ENCODE results near the gene FAM163B. TPM values are rescaled to one million over a fixed set of nuclear protein-coding genes. Genes with fewer than 3 reads are reported as not detected.

FAM163B gene
- polyA plus RNA-seq, 1 donor (not counting 4 experiments of a cell fraction or from before 2014, with no cell fraction given), result not detected

DNA sequence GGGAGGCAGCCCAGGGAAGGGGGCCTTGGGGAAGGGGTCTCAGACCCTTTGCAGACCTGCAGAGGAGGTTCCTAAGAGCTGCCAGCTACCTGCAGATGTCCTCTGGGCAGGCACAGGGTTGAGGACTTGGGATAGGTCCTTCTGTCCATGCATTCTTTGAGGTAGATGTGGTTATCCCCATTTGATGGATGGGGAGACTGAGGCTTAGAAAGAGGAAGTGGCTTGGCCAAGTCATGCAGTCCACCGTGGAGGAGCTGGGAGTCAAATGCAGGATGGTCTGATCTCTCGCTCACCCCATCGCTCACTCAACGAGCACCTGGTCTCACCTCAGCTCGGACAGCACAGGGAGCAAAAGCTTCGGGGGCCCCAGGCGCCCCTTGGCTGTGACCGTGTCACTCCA lies 54.5 kb downstream of the FAM163B start:
- H3K9ac ChIP-seq (ENCODE audit: control insufficient read depth, extremely low read depth, insufficient read depth, low read length), result no peak overlapping the region
- no peaks in the 10 kb centered on the region for H4K20me1 ChIP-seq (ENCODE audit: control insufficient read depth, extremely low read depth, insufficient read depth, low read length)
- dilution Hi-C loops (cut with MboI; ENCODE audit: extremely low pct_ligation_motif_present, low sequenced_read_pairs), result no loop called here
- TF ChIP-seq EZH2 (IDR thresholded peaks at IDR 0.05; ENCODE audit: low read length), result no peak
- TF ChIP-seq, protein P1, sequence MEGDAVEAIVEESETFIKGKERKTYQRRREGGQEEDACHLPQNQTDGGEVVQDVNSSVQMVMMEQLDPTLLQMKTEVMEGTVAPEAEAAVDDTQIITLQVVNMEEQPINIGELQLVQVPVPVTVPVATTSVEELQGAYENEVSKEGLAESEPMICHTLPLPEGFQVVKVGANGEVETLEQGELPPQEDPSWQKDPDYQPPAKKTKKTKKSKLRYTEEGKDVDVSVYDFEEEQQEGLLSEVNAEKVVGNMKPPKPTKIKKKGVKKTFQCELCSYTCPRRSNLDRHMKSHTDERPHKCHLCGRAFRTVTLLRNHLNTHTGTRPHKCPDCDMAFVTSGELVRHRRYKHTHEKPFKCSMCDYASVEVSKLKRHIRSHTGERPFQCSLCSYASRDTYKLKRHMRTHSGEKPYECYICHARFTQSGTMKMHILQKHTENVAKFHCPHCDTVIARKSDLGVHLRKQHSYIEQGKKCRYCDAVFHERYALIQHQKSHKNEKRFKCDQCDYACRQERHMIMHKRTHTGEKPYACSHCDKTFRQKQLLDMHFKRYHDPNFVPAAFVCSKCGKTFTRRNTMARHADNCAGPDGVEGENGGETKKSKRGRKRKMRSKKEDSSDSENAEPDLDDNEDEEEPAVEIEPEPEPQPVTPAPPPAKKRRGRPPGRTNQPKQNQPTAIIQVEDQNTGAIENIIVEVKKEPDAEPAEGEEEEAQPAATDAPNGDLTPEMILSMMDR (optimal IDR thresholded peaks at IDR 0.05 in 1 of 3, IDR thresholded peaks at IDR 0.05 in 1 of 3, conservative IDR thresholded peaks at IDR 0.05 in 1 of 3; ENCODE audit: extremely low read depth in 1 of 3, insufficient read depth in 2 of 3, low read length in 3 of 3), result no peak
- no peaks in the 10 kb centered on the region for H3K36me3 ChIP-seq (ENCODE audit: control insufficient read depth in 2 of 2, extremely low read depth in 1 of 2, insufficient read depth in 2 of 2, low read length in 2 of 2)
- H3K4me2 ChIP-seq (ENCODE audit: control insufficient read depth, extremely low read depth, insufficient read depth, low read depth, low read length), result no peak overlapping the region
- H3K27me3 ChIP-seq (ENCODE audit: control insufficient read depth, extremely low read depth, insufficient read depth, low read length), result peaks cover 5% of the 10 kb centered on the region
- H3K4me1 ChIP-seq (ENCODE audit: control insufficient read depth, extremely low read depth, insufficient read depth, low read length), result peaks cover 4% of the 10 kb centered on the region
- no peaks in the 10 kb centered on the region for H3K9me3 ChIP-seq (ENCODE audit: control insufficient read depth, low read depth, low read length)
- H2AFZ ChIP-seq (ENCODE audit: control insufficient read depth, low read length), result no peak overlapping the region
- H3K79me2 ChIP-seq (ENCODE audit: control insufficient read depth, insufficient read depth, low read length), result no peaks in the 10 kb centered on the region
- no peak overlapping the region for H3K4me3 ChIP-seq (ENCODE audit: control insufficient read depth in 2 of 3, extremely low read depth in 1 of 3, insufficient read depth in 2 of 3, low read depth in 1 of 3, low read length in 3 of 3)
- H3K27ac ChIP-seq (ENCODE audit: control insufficient read depth, insufficient read depth, low read length), result no peak overlapping the region
- FAIRE-seq (no peak), DNase-seq (ENCODE audit: low read depth, low spot score) (no peak)
- H3K9me1 ChIP-seq (ENCODE audit: control insufficient read depth, extremely low read depth, insufficient read depth, low read length), result no peaks in the 10 kb centered on the region

GRCh38 chr9:133553973-133554713 lies 55.0 kb downstream of the FAM163B start:
- DNase-seq (ENCODE audit: low read depth, low spot score) (no peak), FAIRE-seq (no peak)
- H3K9me1 ChIP-seq (ENCODE audit: control insufficient read depth, extremely low read depth, insufficient read depth, low read length), result no peaks in the 10 kb centered on the region
- H3K9me3 ChIP-seq (ENCODE audit: control insufficient read depth, low read depth, low read length), result no peaks in the 10 kb centered on the region
- H2AFZ ChIP-seq (ENCODE audit: control insufficient read depth, low read length), result no peak overlapping the region
- dilution Hi-C loops (cut with MboI; ENCODE audit: extremely low pct_ligation_motif_present, low sequenced_read_pairs), result no loop called here
- peaks cover 4% of the 10 kb centered on the region for H3K4me1 ChIP-seq (ENCODE audit: control insufficient read depth, extremely low read depth, insufficient read depth, low read length)
- H3K27ac ChIP-seq (ENCODE audit: control insufficient read depth, insufficient read depth, low read length), result no peak overlapping the region
- H3K4me3 ChIP-seq (ENCODE audit: control insufficient read depth in 2 of 3, extremely low read depth in 1 of 3, insufficient read depth in 2 of 3, low read depth in 1 of 3, low read length in 3 of 3), result no peak overlapping the region
- peaks cover 5% of the 10 kb centered on the region for H3K27me3 ChIP-seq (ENCODE audit: control insufficient read depth, extremely low read depth, insufficient read depth, low read length)
- H3K36me3 ChIP-seq (ENCODE audit: control insufficient read depth in 2 of 2, extremely low read depth in 1 of 2, insufficient read depth in 2 of 2, low read length in 2 of 2), result no peaks in the 10 kb centered on the region
- H3K79me2 ChIP-seq (ENCODE audit: control insufficient read depth, insufficient read depth, low read length), result no peaks in the 10 kb centered on the region
- TF ChIP-seq, protein P1 (optimal IDR thresholded peaks at IDR 0.05 in 1 of 3, IDR thresholded peaks at IDR 0.05 in 1 of 3, conservative IDR thresholded peaks at IDR 0.05 in 1 of 3; ENCODE audit: extremely low read depth in 1 of 3, insufficient read depth in 2 of 3, low read length in 3 of 3), result no peak
- TF ChIP-seq EZH2 (IDR thresholded peaks at IDR 0.05; ENCODE audit: low read length), result no peak
- H3K9ac ChIP-seq (ENCODE audit: control insufficient read depth, extremely low read depth, insufficient read depth, low read length), result no peak overlapping the region
- no peaks in the 10 kb centered on the region for H4K20me1 ChIP-seq (ENCODE audit: control insufficient read depth, extremely low read depth, insufficient read depth, low read length)
- H3K4me2 ChIP-seq (ENCODE audit: control insufficient read depth, extremely low read depth, insufficient read depth, low read depth, low read length), result no peak overlapping the region

Data from keratinocyte (primary cell).